ENCODE measurements around the gene GNA14. TPM values are rescaled to one million over a fixed set of nuclear protein-coding genes. Genes with fewer than 3 reads are reported as not detected.
A peak's percentile ranks its signal among the peaks of the same experiment; 100 is the strongest.

The GNA14 gene
- total RNA-seq, 1 donor from 2014 or later, result 11.0 TPM

DNA sequence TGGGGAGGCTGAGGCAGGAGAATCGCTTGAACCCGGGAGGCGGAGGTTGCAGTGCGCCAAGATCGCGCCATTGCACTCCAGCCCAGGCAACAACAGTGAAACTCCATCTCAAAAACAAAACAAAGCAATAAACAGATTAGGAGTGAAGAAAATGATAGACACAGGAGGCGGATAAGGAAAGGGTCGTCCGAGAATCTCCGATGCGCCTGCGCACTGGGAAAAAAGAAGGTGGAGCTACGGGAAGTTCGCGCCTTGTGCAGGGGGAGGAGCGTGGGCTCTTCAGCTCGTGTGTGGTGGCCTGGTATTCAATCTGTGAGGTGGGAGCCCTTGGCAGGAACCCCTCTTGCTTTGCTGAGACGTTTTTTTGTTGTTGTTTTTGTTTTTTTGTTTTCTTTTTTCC lies 47.3 kb downstream of the GNA14 start:
- DNase-seq (ENCODE audit: extremely low spot score in 2 of 2), result no peak
- intact Hi-C loops (cut with DNase I), result no loop called here
- Histone ChIP-seq H3K9me3 (no peaks in the 10 kb centered on the region), H3K27me3 (no peaks in the 10 kb centered on the region), H3K27ac (no peak overlapping the region), H3K4me3 (no peak overlapping the region), H3K36me3 (no peaks in the 10 kb centered on the region), H3K4me1 (peaks cover 33% of the 10 kb centered on the region)
- TF ChIP-seq POLR2AphosphoS5 (IDR thresholded peaks at IDR 0.05; ENCODE audit: insufficient read depth in 1 of 2, low read depth in 1 of 2), result no peak
- TF ChIP-seq CTCF (IDR thresholded peaks at IDR 0.05), result no peak
- TF ChIP-seq POLR2A (IDR thresholded peaks at IDR 0.05), result no peak

DNA sequence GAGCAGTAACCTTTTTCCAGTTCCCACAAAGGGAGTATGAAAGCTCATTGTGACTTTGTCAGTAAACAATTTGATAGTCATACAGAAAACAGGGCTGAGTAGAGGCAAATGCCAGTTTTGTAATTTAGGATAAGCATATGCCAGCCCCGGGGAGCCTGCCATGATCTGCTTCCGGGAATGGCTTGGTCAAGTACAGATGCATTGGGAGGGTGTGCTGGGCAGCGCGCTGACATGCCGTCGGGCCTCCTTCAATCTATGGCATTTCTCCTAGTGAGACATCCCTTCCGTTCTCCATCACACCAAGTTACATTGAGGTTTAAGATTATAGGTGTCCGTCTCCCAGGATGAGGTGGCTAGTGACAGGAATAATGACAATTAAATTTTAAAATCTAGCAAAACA lies 48.6 kb downstream of the GNA14 start:
- Histone ChIP-seq H3K27me3 (no peaks in the 10 kb centered on the region), H3K4me3 (no peak overlapping the region), H3K4me1 (peaks cover 30% of the 10 kb centered on the region), H3K27ac (peak overlapping the region; percentile 5), H3K9me3 (no peaks in the 10 kb centered on the region), H3K36me3 (no peaks in the 10 kb centered on the region)
- intact Hi-C loops (cut with DNase I), result no loop called here
- no peak for DNase-seq (ENCODE audit: extremely low spot score in 2 of 2)
- no peak for TF ChIP-seq CTCF (IDR thresholded peaks at IDR 0.05)
- TF ChIP-seq POLR2A (IDR thresholded peaks at IDR 0.05), result no peak
- TF ChIP-seq POLR2AphosphoS5 (IDR thresholded peaks at IDR 0.05; ENCODE audit: insufficient read depth in 1 of 2, low read depth in 1 of 2), result no peak

- H3K36me3 ChIP-seq, result no peaks in the 10 kb centered on the region
- no peak overlapping the region for H3K4me3 ChIP-seq
- intact Hi-C loops (cut with DNase I), result no loop called here
- H3K4me1 ChIP-seq, result peaks cover 30% of the 10 kb centered on the region
- no peaks in the 10 kb centered on the region for H3K27me3 ChIP-seq
- H3K27ac ChIP-seq, result peak overlapping the region; percentile 5
- DNase-seq (ENCODE audit: extremely low spot score in 2 of 2), result no peak
- H3K9me3 ChIP-seq, result no peaks in the 10 kb centered on the region
- TF ChIP-seq POLR2AphosphoS5 (IDR thresholded peaks at IDR 0.05; ENCODE audit: insufficient read depth in 1 of 2, low read depth in 1 of 2) (no peak), POLR2A (IDR thresholded peaks at IDR 0.05) (no peak), CTCF (IDR thresholded peaks at IDR 0.05) (no peak)
Observed at GRCh38 chr9:77598991-77599390, 49.1 kb downstream of the GNA14 start.

DNA sequence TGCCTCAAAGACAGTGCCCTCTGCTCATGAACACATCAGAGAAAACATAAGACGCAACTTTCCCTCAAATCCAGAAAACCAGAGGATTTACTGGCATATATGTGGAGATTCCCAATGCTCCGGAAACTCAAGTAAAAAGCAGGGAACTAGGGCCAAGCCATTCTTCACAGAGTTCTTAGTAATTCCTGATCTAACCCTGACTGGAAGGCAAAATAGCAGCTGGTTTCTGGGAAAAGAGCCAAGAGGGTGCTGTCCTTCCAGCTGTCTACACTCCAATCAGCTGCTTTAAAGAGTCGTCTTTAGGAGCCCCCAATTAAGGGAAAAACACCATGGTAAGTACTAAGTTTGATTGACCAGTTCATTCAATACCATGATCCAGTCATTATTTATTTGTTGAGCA lies 49.6 kb downstream of the GNA14 start:
- no peak for DNase-seq (ENCODE audit: extremely low spot score in 2 of 2)
- Histone ChIP-seq H3K9me3 (no peaks in the 10 kb centered on the region), H3K27me3 (no peaks in the 10 kb centered on the region), H3K4me3 (no peak overlapping the region), H3K27ac (no peak overlapping the region), H3K36me3 (no peaks in the 10 kb centered on the region), H3K4me1 (peaks cover 30% of the 10 kb centered on the region)
- intact Hi-C loops (cut with DNase I), result no loop called here
- TF ChIP-seq POLR2A (IDR thresholded peaks at IDR 0.05) (no peak), POLR2AphosphoS5 (IDR thresholded peaks at IDR 0.05; ENCODE audit: insufficient read depth in 1 of 2, low read depth in 1 of 2) (no peak), CTCF (IDR thresholded peaks at IDR 0.05) (no peak)

GRCh38 chr9:77597057-77597456 lies 51.1 kb downstream of the GNA14 start:
- no peak for DNase-seq (ENCODE audit: extremely low spot score in 2 of 2)
- no peaks in the 10 kb centered on the region for H3K27me3 ChIP-seq
- no peak overlapping the region for H3K4me3 ChIP-seq
- no peaks in the 10 kb centered on the region for H3K9me3 ChIP-seq
- no peak overlapping the region for H3K27ac ChIP-seq
- H3K36me3 ChIP-seq, result no peaks in the 10 kb centered on the region
- intact Hi-C loops (cut with DNase I), result no loop called here
- H3K4me1 ChIP-seq, result peaks cover 30% of the 10 kb centered on the region
- TF ChIP-seq POLR2AphosphoS5 (IDR thresholded peaks at IDR 0.05; ENCODE audit: insufficient read depth in 1 of 2, low read depth in 1 of 2) (no peak), CTCF (IDR thresholded peaks at IDR 0.05) (no peak), POLR2A (IDR thresholded peaks at IDR 0.05) (no peak)
